Common myeloid progenitor, CD34-positive (primary cell): ENCODE measurements around the gene DCDC1.

Experiments
- CTCF ChIA-PET: fragments of 350-600 bp; sonication (Branson Sonifier 250); formaldehyde crosslinking; loops from one replicate; lab custom pipeline; 2021; ENCODE audit warnings: antibody characterized with exemption; lab: Charles Lee
- POLR2A ChIA-PET: fragments of 350-600 bp; sonication (Branson Sonifier 250); formaldehyde crosslinking; loops from one replicate; lab custom pipeline; 2021; ENCODE audit warnings: antibody characterized with exemption; lab: Charles Lee
- DNase-seq, 3 donors: peaks; one replicate each; pipeline versions ENCODE4 v3.0.0 to v3.0.0-alpha.2; 2013
- H3K27ac ChIP-seq, 2 experiments: 1 replicate in 1 of 2; 2 replicates in 1 of 2; pipeline ENCODE4 v1.7.0; 2013; ENCODE audit warnings: inconsistent platforms in 2 of 2, low read length in 2 of 2, mild to moderate bottlenecking in 2 of 2, low read depth in 1 of 2, moderate library complexity in 1 of 2; ENCODE audit not compliant: severe bottlenecking in 2 of 2, insufficient read depth in 1 of 2, poor library complexity in 1 of 2
- H3K27me3 ChIP-seq, 5 experiments: replicated peaks in 2 of 5; 1 replicate in 3 of 5; 2 replicates in 2 of 5; pipeline versions ENCODE4 v1.6.1 to v1.7.0; 2013; ENCODE audit warnings: low read length in 4 of 5, mild to moderate bottlenecking in 2 of 5, moderate library complexity in 2 of 5, inconsistent platforms in 1 of 5; ENCODE audit not compliant: insufficient read depth in 5 of 5, control insufficient read depth in 4 of 5
- H3K36me3 ChIP-seq, 4 experiments: 1 replicate in 2 of 4; 2 replicates in 2 of 4; pipeline versions ENCODE4 v1.6.1 to v1.7.0; 2013; ENCODE audit warnings: low read length in 3 of 4, control low read depth in 1 of 4, mild to moderate bottlenecking in 1 of 4; ENCODE audit not compliant: control insufficient read depth in 4 of 4, insufficient read depth in 4 of 4
- H3K4me1 ChIP-seq, 4 experiments: 1 replicate in 3 of 4; 2 replicates in 1 of 4; pipeline versions ENCODE4 v1.6.1 to v1.7.1; 2013; ENCODE audit warnings: low read length in 3 of 4, mild to moderate bottlenecking in 3 of 4, control low read depth in 1 of 4, inconsistent platforms in 1 of 4, moderate library complexity in 1 of 4; ENCODE audit not compliant: control insufficient read depth in 4 of 4, insufficient read depth in 4 of 4; ENCODE audit errors: control extremely low read depth in 1 of 4
- H3K4me3 ChIP-seq, 7 experiments: 1 replicate in 4 of 7; 2 replicates in 3 of 7; pipeline versions ENCODE4 v1.5.1 to v1.7.0; 2013; ENCODE audit warnings: mild to moderate bottlenecking in 7 of 7, low read length in 6 of 7, moderate library complexity in 6 of 7, inconsistent platforms in 2 of 7, low read depth in 2 of 7, control low read depth in 1 of 7; ENCODE audit not compliant: insufficient read depth in 4 of 7, control insufficient read depth in 1 of 7; ENCODE audit errors: extremely low read depth in 1 of 7
- H3K9me3 ChIP-seq, 5 experiments: 1 replicate in 4 of 5; 2 replicates in 1 of 5; pipeline versions ENCODE4 v1.6.1 to v1.7.1; 2013; ENCODE audit warnings: low read length in 4 of 5, mild to moderate bottlenecking in 2 of 5, inconsistent platforms in 1 of 5, low read depth in 1 of 5, moderate library complexity in 1 of 5; ENCODE audit not compliant: control insufficient read depth in 4 of 5, insufficient read depth in 2 of 5; ENCODE audit errors: control extremely low read depth in 1 of 5
- WGBS: methylation state at CpG from one replicate; pipeline ENCODE4 v1.1.5; 2013; ENCODE audit not compliant: insufficient coverage; 5-methylcytosine and 5-hydroxymethylcytosine counted together

The DCDC1 gene

GRCh38 chr11:31237819-31238760, 131.4 kb downstream of the DCDC1 start:
- H3K4me3 ChIP-seq = no peak overlapping the region
- H3K27me3 ChIP-seq = no peaks in the 10 kb centered on the region
- H3K9me3 ChIP-seq = no peaks in the 10 kb centered on the region
- ChIA-PET POLR2A (interaction anchor here (0.5 to 0.6 kb wide), 2 partner anchors 19 to 968 kb away, joined by 3 to 4 read pairs; no protein-coding TSS in a partner anchor), CTCF (interaction anchor here (0.7 to 8.6 kb wide), 8 partner anchors 23 to 1058 kb away, joined by 3 to 43 read pairs (median 3); no protein-coding TSS in a partner anchor)
- no peak overlapping the region for H3K27ac ChIP-seq
- no peak for DNase-seq
- no peaks in the 10 kb centered on the region for H3K4me1 ChIP-seq
- WGBS = 60% methylated on average over 1 of the region's 8 CpGs
- H3K36me3 ChIP-seq = no peaks in the 10 kb centered on the region

GRCh38 chr11:31236143-31236542, 133.4 kb downstream of the DCDC1 start:
- H3K36me3 ChIP-seq = no peaks in the 10 kb centered on the region
- CTCF ChIA-PET = interaction anchor here (0.9 to 8.6 kb wide), 3 partner anchors 129 to 771 kb away, joined by 3 to 43 read pairs (median 4); no protein-coding TSS in a partner anchor
- peaks cover 0 to 2% (median 0%) of the 10 kb centered on the region in 5 experiments for H3K27me3 ChIP-seq
- H3K27ac ChIP-seq = no peak overlapping the region
- H3K4me3 ChIP-seq = no peak overlapping the region
- WGBS = no CpG with 5 or more reads among the region's 1 CpG
- peak; percentile 15 to 27 (median 26) for DNase-seq
- no peaks in the 10 kb centered on the region for H3K4me1 ChIP-seq
- POLR2A ChIA-PET = no interaction called here
- H3K9me3 ChIP-seq = no peaks in the 10 kb centered on the region

- Histone ChIP-seq H3K27me3 (peaks cover 0 to 2% (median 0%) of the 10 kb centered on the region in 5 experiments), H3K36me3 (no peaks in the 10 kb centered on the region), H3K4me3 (no peak overlapping the region), H3K4me1 (no peaks in the 10 kb centered on the region), H3K27ac (no peak overlapping the region), H3K9me3 (no peaks in the 10 kb centered on the region)
- DNase-seq = peak in 2 of 3 donors; percentile 12 to 18
- ChIA-PET CTCF (interaction anchor here (0.7 to 1.6 kb wide), 5 partner anchors 8 to 942 kb away, joined by 3 to 4 read pairs (median 3); no protein-coding TSS in a partner anchor), POLR2A (no interaction called here)
Observed at GRCh38 chr11:31233425-31233824, 136.1 kb downstream of the DCDC1 start.

GRCh38 chr11:31231601-31232000, 137.9 kb downstream of the DCDC1 start:
- ChIA-PET POLR2A (no interaction called here), CTCF (no interaction called here)
- Histone ChIP-seq H3K36me3 (no peaks in the 10 kb centered on the region), H3K27me3 (peaks cover 0 to 2% (median 0%) of the 10 kb centered on the region in 5 experiments), H3K4me1 (no peaks in the 10 kb centered on the region), H3K4me3 (no peak overlapping the region), H3K9me3 (peaks cover 0 to 1% (median 0%) of the 10 kb centered on the region in 5 experiments), H3K27ac (no peak overlapping the region)
- no peak for DNase-seq
- no CpG with 5 or more reads among the region's 1 CpG for WGBS

- Histone ChIP-seq H3K27ac (no peak overlapping the region), H3K36me3 (no peaks in the 10 kb centered on the region), H3K27me3 (peaks cover 0 to 5% (median 0%) of the 10 kb centered on the region in 5 experiments), H3K4me3 (no peak overlapping the region), H3K9me3 (no peaks in the 10 kb centered on the region), H3K4me1 (no peaks in the 10 kb centered on the region)
- no peak for DNase-seq
- POLR2A ChIA-PET = interaction anchor here (0.6 to 0.7 kb wide), 2 partner anchors 19 to 81 kb away, joined by 3 to 4 read pairs; no protein-coding TSS in a partner anchor
- CTCF ChIA-PET = no interaction called here
- whole genome bisulfite sequencing = 100% methylated on average over 2 of the region's 2 CpGs
Observed at GRCh38 chr11:31218847-31219246, 150.7 kb downstream of the DCDC1 start.

- POLR2A ChIA-PET = no interaction called here
- CTCF ChIA-PET = no interaction called here
- Histone ChIP-seq H3K27ac (no peak overlapping the region), H3K4me3 (no peak overlapping the region), H3K9me3 (no peaks in the 10 kb centered on the region), H3K4me1 (no peaks in the 10 kb centered on the region), H3K36me3 (no peaks in the 10 kb centered on the region), H3K27me3 (peaks cover 0 to 5% (median 0%) of the 10 kb centered on the region in 5 experiments)
- no peak for DNase-seq
- WGBS = 80% methylated on average over 1 of the region's 1 CpG
Observed at GRCh38 chr11:31214372-31214771, 155.2 kb downstream of the DCDC1 start.

- ChIA-PET CTCF (no interaction called here), POLR2A (no interaction called here)
- no peak overlapping the region for H3K4me3 ChIP-seq
- WGBS = 94% methylated on average over 2 of the region's 2 CpGs
- no peak for DNase-seq
- H3K27me3 ChIP-seq = peaks cover 0 to 4% (median 0%) of the 10 kb centered on the region in 5 experiments
- no peaks in the 10 kb centered on the region for H3K36me3 ChIP-seq
- H3K9me3 ChIP-seq = no peaks in the 10 kb centered on the region
- no peak overlapping the region for H3K27ac ChIP-seq
- H3K4me1 ChIP-seq = no peaks in the 10 kb centered on the region
Observed at GRCh38 chr11:31199378-31199777, 170.2 kb downstream of the DCDC1 start.
